HG03064 (cell line): ENCODE measurements around the gene MATK.

ENCODE experiments used
- ATAC-seq: cut with Tn5 transposase; IDR thresholded peaks from one replicate; pipeline ENCODE4 v1.9.1; 2021; ENCODE audit warnings: low read depth; ENCODE audit not compliant: unreplicated experiment

The MATK gene

GRCh38 chr19:3785938-3786824, at the start of gene MATK:
Gene MATK, minus strand, starts transcription at chr19:3786381. Its CDS starts 1,246 bp downstream, at chr19:3785135.
- ATAC-seq: no peak

DNA sequence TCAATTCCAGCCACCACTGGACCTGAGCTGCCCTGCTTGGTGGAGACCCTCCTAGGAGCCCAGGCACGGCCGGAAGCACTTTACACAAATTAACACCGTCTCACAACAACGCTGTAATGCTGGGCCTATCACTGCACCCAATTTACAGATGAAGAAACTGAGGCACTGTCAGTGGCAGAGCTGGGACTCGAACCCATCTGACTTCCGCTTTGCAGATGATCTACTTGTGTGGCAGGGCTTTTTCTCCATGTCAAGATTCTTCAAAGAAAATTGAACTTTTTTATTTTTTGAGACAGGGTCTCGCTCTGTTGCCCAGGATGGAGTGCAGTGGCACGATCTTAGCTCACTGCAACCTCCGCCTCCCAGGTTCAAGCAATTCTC, 48.9 kb upstream of the MATK start:
- ATAC-seq: no peak

DNA sequence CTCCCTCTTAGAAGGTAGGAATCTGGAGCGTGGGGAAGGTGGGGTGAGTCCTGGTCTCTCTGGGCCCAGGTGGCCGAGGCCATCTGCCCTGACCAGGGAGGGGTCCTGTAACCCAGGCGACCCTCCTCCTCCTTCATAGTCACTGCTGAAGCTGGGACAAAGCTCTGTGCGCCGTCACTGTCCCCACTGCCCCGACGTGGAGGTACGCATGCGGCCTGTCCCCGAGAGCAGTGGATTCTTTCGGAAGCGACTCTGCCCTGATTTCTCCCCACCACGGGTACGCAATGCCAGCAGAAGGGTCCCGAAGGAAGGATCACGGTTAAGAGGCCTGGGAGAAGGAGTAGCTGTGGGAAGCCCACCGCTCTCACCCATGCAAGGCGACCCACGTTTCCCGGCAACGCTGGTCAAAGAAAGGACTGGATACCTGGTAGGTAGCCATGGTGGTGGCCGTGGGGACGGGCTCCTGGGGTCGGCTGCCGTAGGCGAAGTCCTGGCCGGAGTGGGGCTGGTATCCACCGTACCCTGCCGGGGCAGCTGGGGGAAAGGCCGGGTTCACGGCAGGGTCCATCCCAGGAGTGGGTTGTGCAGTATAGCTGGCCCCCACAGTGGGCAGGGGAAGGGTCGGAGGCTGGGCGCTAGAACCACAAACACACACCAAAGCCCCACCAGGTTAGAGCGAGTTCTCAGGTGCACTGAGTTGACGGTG, 48.3 kb upstream of the MATK start:
- ATAC-seq: no peak

- ATAC-seq: no peak
Measured at GRCh38 chr19:3833578-3834348, 47.6 kb upstream of the MATK start.

DNA sequence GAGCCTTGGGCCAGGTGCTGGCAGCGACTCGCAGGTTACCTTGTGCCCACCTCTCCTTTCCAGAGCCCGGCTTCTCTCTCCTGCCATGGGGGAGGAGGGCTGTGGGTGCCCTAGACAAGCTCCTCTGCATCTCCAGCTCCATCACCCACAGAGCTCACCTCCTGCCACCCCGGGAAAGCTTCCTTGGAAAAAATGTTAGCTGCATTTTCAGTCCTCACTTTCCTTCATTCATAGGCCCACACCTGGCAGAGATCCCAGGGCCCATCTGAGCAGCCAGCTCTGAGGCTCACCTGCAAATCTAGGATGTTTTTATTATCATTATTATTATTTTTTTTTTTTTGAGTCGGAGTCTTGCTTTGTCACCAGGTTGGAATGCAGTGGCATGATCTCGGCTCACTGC, 45.8 kb upstream of the MATK start:
- ATAC-seq: no peak

GRCh38 chr19:3831601-3832000, 45.4 kb upstream of the MATK start:
- no peak for ATAC-seq

- no peak for ATAC-seq
Measured at GRCh38 chr19:3830621-3831589, 44.7 kb upstream of the MATK start.

DNA sequence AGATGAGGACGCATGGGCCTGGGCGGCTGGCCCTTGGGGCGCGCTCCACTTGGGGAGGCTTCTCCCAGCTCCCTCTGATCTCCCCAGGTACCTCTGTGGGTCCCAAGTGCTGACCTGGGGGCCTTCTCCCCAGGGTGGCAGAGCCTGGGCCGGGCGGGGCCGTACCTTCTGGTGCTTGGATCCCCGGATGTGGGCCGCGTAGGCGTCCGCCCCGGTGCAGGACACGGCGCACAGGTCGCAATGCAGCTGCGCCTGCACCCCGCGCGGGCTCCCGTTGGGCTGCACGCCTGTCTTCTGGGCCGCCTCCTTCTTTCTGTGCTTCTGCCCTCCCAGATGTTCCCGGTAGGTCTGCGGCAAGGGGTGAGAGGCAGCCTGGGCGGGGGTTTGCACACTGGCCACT, 41.1 kb upstream of the MATK start:
- no peak for ATAC-seq

GRCh38 chr19:3826163-3826562, 40.0 kb upstream of the MATK start:
- no peak for ATAC-seq

GRCh38 chr19:3825286-3825956, 39.2 kb upstream of the MATK start:
- no peak for ATAC-seq

DNA sequence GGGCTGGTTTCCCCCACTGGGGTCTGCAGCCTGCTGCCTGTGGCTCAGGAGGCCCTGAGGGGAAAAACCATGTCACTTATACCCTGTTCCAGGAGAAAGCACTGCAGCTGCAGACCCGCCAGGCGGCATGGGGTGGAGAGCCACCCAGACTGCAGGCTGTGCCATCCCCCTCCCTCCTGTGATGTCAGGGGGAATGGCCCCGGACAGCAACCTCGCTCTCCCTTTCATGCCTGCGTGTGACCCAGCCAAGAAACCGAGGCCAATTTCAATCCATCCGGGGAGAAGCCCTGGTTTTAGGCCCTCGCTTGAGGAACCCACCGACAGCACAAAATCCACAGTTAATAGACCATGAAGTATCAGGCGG, 37.2 kb upstream of the MATK start:
- ATAC-seq: no peak

DNA sequence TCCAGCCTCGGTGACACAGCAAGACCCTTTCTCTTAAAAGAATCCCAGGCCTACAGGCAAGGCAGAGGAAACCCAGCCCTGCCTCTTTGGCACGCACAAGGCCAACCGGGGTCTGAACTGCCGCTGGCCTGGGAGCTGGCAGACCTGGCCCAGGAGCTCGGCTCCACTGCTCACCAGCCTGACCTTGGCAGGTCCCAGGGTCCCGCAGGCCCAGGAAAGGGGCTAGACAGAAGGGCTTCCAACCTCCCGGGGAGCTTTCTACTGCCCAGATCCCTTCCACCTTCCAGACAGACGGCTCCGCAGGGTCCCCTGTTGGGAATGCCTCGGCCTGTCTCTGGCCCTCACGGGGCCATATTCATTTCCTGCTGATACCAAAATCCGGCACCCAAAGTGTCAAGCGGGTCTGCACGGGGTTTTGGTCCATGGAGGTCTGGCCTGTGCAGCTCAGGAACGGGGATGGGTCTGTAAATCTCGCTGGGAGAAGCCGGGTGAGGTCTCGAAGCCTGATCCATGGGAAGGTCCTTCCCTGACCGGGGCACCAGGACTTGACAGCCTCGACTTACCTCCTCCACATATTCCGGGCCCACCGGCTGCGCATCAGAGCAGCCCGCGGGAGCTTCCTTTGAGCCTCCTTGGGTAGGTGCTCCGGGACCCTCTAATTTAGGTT, 36.6 kb upstream of the MATK start:
- ATAC-seq: no peak

DNA sequence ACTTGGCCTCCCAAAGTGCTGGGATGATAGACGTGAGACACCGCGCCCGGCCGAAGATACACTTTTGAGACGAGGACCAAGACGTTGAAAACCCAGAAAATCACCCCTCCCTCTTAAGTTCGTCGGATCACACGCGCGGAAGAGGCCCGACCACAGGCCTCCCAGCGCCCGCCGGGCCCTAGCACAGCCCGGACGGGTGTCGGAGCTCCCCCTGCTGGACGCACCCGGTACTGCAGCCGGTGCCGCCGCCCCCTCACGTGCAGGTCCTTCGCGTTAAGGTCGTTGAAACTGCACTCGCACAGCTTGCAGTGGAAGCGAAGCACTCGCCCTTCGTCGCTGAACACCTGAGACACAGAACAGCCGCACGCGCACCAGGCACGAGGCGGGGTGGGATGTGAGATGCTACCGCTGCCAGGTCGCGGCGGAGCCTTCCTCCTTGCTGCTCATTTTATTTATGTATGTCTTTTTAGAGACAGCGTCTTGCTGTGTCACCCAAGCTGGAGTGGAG, 35.7 kb upstream of the MATK start:
- ATAC-seq: no peak

DNA sequence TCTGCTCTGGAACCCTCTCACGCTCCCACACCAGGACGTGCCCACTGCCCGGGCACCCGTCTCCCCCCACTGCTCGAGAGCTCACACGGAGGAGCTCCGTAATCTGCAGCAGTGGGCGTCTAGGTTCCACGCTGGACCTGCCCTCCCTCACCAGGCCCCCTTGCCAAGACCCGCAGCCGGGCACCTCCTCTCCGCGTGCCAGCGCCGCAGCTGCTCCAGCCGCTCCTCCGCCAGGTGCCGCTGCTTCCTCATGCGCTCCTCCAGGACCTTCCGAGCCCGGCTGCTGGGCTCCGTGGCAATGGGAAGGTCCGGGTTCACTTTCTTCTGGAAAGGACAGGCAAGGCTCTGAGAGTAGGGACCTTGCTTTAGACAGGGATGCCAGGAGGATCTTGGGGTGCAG, 35.0 kb upstream of the MATK start:
- no peak for ATAC-seq

DNA sequence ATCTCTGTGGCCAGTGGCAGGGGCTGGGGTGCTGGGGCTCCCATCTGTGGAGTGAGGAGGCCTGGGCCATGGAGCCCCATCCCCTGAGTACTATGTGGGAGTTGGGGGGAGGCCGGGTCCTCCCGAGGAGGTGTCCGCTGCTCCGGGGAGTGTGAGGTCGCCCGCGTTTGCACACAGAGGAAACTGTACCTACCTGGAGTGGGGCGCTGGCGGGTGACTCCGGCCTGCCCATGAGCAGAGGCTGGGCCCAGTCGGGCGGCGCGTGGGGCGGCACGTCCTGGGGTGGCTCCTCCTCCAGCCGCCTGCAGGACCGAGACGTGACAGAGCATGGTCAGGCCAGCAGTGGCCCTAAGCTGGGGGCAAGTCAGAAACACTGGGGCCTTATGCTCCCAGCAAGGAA, 33.8 kb upstream of the MATK start:
- no peak for ATAC-seq

DNA sequence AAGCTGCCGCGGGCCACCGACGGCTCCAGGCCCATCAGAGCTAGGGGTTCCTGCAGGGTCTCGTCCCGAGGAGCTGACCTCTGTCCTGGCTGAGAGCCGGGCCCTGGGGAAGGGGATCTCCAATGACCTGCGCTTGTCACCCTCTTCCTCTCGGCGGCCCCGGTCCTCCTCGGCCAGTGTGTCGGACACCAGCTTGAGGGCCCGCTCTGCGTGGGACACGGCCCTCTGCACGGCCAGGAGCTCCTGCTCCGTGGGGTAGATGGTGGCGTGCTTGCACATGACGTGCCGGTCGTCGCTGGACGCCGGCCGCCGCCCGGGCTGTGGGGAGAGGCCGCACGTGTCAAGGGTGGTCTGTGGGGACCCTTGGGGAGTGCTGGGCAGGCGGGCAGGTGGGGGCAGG, 32.7 kb upstream of the MATK start:
- ATAC-seq: no peak

DNA sequence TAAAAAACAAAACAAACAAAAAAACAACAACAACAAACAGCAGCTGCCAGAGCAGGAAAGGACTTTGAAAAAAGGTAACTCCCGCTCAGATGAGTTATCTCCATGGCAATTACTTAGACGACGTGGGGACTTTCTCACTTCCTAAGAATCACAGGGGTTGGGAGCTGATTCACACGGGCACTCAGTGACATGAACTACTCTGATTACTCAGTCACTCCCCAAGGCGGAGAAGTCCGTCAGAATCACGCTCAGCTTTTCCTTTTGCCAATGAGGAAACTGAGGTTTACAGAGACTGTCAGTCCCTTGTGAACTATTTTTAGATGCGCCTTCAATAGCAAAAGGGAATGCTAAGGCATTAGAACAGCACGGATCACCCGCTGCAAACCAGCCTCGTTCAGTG, 32.3 kb upstream of the MATK start:
- ATAC-seq: no peak

DNA sequence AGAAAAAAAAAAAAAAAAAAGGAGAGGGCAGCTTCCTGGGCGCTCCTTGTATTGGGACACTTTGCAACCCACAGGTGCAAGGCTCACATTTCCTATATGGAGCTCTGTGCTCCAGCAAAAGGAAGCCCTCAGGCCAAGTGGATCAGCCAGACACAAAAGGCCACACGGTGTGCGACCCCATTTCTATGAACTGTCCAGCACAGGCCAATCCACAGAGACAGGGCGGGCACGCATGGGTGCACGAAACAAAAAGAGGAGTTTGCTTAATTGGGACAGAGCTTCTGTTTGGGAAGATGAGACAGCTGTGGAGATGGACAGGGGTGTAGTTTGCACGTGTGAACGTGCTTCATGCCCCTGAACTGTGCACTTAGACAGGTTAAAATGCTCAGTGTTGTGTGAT, 31.6 kb upstream of the MATK start:
- ATAC-seq: no peak
